GM18858 (cell line): ENCODE data around the gene CDIPT.

Source experiments
- ATAC-seq: cut with Tn5 transposase; IDR thresholded peaks from one replicate; pipeline ENCODE4 v1.9.1; 2021; ENCODE audit not compliant: unreplicated experiment

CDIPT gene

DNA sequence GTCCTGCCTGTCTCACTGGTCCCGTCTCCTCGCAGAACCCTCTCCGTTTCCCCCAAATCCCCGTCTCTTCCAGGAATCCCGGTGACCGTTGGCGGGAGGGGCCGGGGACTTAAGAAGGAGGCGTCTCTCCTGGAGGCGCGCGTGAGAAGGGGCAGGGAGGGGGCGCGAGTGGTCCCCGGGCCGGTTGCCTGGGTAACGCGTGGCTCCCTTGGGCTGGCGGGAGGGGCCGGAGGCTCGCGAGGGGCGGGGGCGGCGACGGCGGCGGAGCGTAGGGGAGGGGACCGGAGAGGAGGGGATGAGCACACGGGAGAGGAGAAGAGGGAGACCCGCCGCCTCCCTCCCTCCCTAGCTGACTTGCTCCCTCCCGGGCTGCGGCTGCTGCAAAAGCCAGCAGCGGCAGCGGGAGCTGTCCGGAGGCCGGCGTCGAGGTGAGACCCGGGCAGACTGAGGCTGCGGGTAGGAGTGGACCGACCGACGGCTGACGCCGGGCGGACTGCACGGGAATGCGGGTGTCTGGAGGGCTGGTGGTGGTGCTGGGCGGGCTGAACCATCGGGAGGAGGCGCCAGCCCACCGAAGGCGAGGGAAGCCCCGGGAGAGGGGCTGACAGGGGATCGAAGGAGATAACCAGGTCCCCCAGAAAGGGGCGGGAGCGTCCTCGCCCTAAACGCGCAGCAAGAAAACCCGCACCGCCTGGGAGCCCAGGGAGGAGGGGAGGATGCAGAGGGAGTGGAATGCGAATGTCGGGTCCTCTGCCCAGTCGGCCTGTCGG is 50.9 kb downstream of the CDIPT start, which contains the start of gene PRRT2:
PRRT2 (plus strand) TSS at position 298 of the 770 bp plus-strand sequence. CDS start 862 bp downstream, outside the sequence.
- no peak for ATAC-seq

DNA sequence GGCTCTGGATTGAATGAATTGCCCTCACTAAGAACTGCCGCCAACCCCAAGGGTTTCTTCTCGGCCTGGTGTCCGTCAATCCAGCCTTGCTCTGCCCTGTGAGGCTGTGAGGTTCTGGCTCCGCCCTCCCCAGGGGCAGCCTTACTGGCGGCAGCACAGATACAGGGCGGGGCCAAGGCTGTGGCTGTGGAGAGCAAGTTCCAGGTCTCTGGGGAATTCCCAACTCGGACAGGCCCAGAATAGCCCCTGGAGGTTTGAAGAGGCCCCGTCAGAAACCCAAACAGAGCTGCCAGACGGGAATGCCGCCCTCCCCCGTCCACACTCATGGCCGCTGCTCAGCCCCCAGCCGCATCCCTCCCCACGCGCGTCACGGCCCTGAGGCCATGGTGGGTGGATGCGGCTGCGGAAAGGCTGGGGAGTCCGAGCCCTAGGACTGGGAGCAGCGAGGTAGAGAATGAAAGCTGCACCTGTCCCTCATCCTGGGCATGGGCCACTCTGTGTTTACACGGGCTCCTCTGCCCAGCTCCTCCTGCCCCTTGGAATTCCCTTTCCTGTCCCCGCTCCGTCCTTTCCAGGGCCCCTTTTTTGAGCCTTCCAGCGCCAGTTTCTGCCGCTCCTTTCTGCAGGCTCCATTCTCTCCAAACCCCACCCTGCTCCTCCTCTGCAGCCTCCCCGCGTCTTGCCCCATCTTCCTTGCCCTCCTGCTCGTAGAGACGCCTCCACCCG is 51.7 kb downstream of the CDIPT start:
- no peak for ATAC-seq

DNA sequence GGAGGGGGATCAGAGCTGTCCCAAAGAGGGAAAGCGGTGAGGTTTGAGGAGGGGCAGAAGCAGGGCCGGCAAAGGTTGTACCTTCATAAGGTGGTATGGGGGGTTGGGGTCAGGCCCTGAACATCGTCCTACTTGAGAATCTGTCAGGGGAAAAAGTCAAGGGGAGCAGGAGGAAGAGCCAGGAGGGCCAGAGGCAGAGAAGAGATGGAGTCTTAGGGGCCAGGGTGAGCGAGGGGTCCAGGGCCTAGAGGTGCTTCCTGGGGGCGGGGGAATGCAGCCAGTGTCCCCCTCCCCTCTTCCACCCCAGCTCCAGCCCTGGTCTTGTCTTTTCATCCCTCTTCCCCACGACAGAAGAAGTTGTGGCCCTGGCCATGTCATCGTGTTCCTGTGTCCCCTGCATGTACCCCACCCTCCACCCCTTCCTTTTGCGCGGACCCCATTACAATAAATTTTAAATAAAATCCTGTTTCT is 52.3 kb downstream of the CDIPT start:
- ATAC-seq, result no peak

DNA sequence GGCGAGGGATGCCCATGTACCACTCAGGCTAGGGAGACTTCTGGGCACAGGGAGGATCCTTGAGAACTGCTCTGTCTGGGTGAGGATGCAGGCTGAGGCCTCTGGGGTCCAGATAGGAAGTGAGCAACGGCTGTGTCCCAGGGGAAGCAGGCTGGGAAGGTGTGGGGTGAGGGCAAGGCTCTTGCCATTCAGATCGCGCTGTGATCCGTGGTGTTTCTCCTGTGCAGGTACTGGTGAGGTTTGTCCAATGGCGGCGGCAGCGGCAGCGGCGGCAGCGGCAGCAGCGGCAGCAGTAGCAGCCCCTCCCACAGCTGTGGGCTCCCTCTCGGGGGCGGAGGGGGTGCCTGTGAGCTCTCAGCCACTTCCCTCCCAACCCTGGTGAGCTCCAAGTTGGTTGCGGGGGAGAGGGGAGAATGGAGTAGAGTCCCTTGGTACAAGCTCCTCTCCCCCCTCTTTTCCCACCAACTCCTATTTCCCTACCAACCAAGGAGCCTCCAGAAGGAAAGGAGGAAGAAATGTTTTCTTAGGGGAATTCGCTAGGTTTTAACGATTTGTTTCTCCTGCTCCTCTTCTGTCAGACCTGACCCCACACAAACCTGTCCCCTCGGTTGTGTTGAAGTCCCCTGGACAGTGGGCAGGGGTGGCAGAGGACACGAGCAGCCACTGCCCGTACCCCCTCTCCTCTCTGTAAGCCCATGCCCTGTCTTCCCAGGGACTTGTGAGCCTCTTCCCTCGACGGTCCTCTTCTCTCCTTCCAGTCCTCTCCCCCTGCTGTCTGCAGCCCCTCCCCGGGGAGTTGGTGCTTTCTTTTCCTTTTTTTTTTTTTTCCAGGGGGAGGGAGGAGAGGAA is 53.0 kb downstream of the CDIPT start:
- ATAC-seq, result no peak

DNA sequence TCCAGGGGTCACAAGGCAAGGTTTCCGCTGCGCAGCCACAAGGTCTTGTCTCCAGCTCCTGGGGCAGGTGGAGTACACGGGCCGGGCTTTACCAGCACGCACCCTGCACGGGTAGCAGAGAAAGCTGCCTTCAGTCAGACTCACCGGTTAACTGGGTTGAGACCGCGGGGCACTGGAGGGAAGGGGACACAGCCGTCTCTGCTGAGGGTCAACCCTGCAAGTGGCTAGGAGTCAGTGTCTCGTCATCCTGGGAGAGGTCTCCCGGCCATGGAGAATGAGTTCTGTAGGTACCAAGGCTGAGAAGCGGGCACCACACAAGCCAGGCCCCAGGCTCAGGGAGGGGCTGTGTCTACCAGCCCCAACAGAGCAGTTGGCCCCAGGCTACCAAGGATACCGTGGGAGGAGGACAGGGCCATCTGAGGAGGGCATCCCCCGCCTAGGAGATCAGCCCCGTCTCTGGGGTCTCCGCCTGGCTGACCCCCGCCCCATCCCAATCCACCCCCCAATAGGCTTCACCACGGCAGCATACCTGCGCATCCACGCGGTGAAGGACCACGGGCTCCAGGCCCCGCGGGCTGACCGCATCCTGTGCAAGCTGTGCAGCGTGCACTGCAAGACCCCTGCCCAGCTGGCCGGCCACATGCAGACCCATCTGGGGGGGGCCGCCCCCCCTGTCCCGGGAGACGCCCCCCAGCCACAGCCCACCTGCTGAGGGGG is 53.8 kb downstream of the CDIPT start:
- no peak for ATAC-seq
